Right lobe of liver (tissue), 6 donors: ENCODE data around the gene PNPLA5. TPM values are rescaled to one million over a fixed set of nuclear protein-coding genes. Genes with fewer than 3 reads are reported as not detected.

Source experiments
- ATAC-seq, 4 donors: fragments of 200-7000 bp; cut with Tn5 transposase; one replicate each; pipeline ENCODE4 v1.9.1; 2020; ENCODE audit warnings: mild to moderate bottlenecking in 4 of 4, moderate library complexity in 4 of 4
- DNase-seq, 3 donors: peaks; one replicate each; pipeline ENCODE4 v3.0.0-alpha.2; 2020
- H3K27ac ChIP-seq, 3 donors: fragments of 200-600 bp; one replicate each; pipeline ENCODE4 v1.8.0; 2022
- H3K27me3 ChIP-seq, 2 donors: fragments of 200-600 bp; one replicate each; pipeline ENCODE4 v1.8.0; 2022
- H3K36me3 ChIP-seq, 4 donors: fragments of 200-600 bp; sonication (generic) in 1 of 4; one replicate each; pipeline versions ENCODE4 v1.5.1 to v1.8.0; 2017 to 2022; ENCODE audit warnings: control low read depth in 1 of 4
- H3K4me1 ChIP-seq, 4 donors: fragments of 200-600 bp; sonication (generic) in 1 of 4; one replicate each; pipeline versions ENCODE4 v1.5.1 to v1.8.0; 2017 to 2022; ENCODE audit warnings: control low read depth in 1 of 4
- H3K4me3 ChIP-seq, 3 donors: fragments of 200-600 bp; one replicate each; pipeline ENCODE4 v1.8.0; 2022
- H3K9me3 ChIP-seq, 4 donors: fragments of 200-600 bp; sonication (generic) in 1 of 4; one replicate each; pipeline versions ENCODE4 v1.5.1 to v1.8.0; 2017 to 2022; ENCODE audit warnings: control low read depth in 1 of 4
- CTCF ChIP-seq, 4 donors: fragments of 200-600 bp in 3 of 4; fragments of 450-650 bp in 1 of 4; IDR thresholded peaks; one replicate each; pipeline versions ENCODE4 v1.5.1 to v1.8.0; 2016 to 2022; ENCODE audit warnings: antibody characterized with exemption in 4 of 4, mild to moderate bottlenecking in 2 of 4
- POLR2A ChIP-seq: fragments of 450-650 bp; IDR thresholded peaks from one replicate; pipeline ENCODE4 v1.6.1; 2017; ENCODE audit warnings: antibody characterized with exemption, mild to moderate bottlenecking
- WGBS: methylation state at CpG from one replicate; pipeline ENCODE4 v1.1.6; 2018; ENCODE audit warnings: low coverage, low lambda C conversion rate; ENCODE audit not compliant: insufficient coverage; ENCODE audit errors: missing lambda C conversion rate; 5-methylcytosine and 5-hydroxymethylcytosine counted together
- intact Hi-C, 2 donors: fragments of 100-400 bp; cut with DNase I; formaldehyde crosslinking; loops; one replicate each; pipeline versions ENCODE4 v1.11.2 to v1.14.1; 2022
- total RNA-seq, 6 experiments: library from RNA; depleted of rRNA in 2 of 6; stranded (reverse); fragments of >200 nt in 2 of 6; fragmentation: NEBNext Ultra II Directional in 3 of 6; extraction: Animal tissue kit (Norgen Biotek cat#: 25700) in 3 of 6; gene quantifications; one replicate each; pipeline versions ENCODE4 v1.1.0 to v1.2.4, GENCODE V29; 2016 to 2023
- donor health status: DM: no; HTN: yes; CAD: no.
- donor health status: DM: no; HTN: no; CAD: no.
- donor health status: DM: no; HTN: no; CAD: no.
- donor health status: DM: no; HTN: yes; CAD: no.
- donor health status: DM: no; HTN: yes; CAD: no.

The PNPLA5 gene
- total RNA-seq, 6 experiments from 2014 or later = 2.8 TPM; not detected in 5

- 51% methylated on average over 7 of the region's 12 CpGs for WGBS
- intact Hi-C loops = no loop called here
- Histone ChIP-seq H3K9me3 (no peaks in the 10 kb centered on the region), H3K4me3 (no peak overlapping the region), H3K27me3 (no peaks in the 10 kb centered on the region), H3K36me3 (no peaks in the 10 kb centered on the region), H3K27ac (no peak overlapping the region), H3K4me1 (peaks cover 0 to 7% (median 0%) of the 10 kb centered on the region in 4 donors)
- ATAC-seq (no peak), DNase-seq (peak in 1 of 3 donors; percentile 13)
- no peak for TF ChIP-seq POLR2A
- no peak for TF ChIP-seq CTCF (IDR thresholded peaks at IDR 0.05)
Measured at GRCh38 chr22:43830931-43831560, 60.8 kb downstream of the PNPLA5 start.

GRCh38 chr22:43829904-43830851 lies 61.6 kb downstream of the PNPLA5 start:
- Histone ChIP-seq H3K4me1 (peaks cover 0 to 7% (median 0%) of the 10 kb centered on the region in 4 donors), H3K36me3 (no peaks in the 10 kb centered on the region), H3K4me3 (no peak overlapping the region), H3K27ac (peak overlapping the region in 1 of 3 donors; percentile 22), H3K27me3 (no peaks in the 10 kb centered on the region), H3K9me3 (no peaks in the 10 kb centered on the region)
- ATAC-seq = peak; percentile 76 to 91 (median 82)
- intact Hi-C loops = loop anchor here in 1 of 2 donors (5.0 kb wide), 1 partner anchor 443 kb away; no protein-coding TSS in a partner anchor
- TF ChIP-seq POLR2A (no peak), CTCF (IDR thresholded peaks at IDR 0.05) (no peak)
- DNase-seq = peak; percentile 69 to 86 (median 79)
- 44% methylated on average over 18 of the region's 33 CpGs for WGBS

Other genes starting within 250 kb of the PNPLA5 start
- gene EFCAB6, start 79.7 kb downstream of the PNPLA5 start, total RNA-seq = 1 to 10 TPM in 2 of 6 experiments, under 1 TPM in 4; 0.29 to 1.5 (median 0.93) TPM
- under 1 TPM in 4 of 6 experiments, not detected in 2; 0.09 to 0.20 (median 0.15) TPM for gene SULT4A1, start 29.5 kb downstream of the PNPLA5 start, total RNA-seq
- 10 to 100 TPM; 17.5 to 66.8 (median 60.3) TPM for gene PNPLA3, start 31.8 kb upstream of the PNPLA5 start, total RNA-seq
- gene SAMM50, start 63.4 kb upstream of the PNPLA5 start, total RNA-seq = 10 to 100 TPM; 17.5 to 39.5 (median 21.0) TPM
- gene PARVB, start 132.3 kb upstream of the PNPLA5 start, total RNA-seq = 10 to 100 TPM; 14.2 to 21.3 (median 15.2) TPM